Fibroblast of lung (primary cell): ENCODE data around the gene IP6K2.

ENCODE experiments used
- CTCF ChIP-seq, 2 donors: IDR thresholded peaks in 1 of 2; conservative IDR thresholded peaks in 1 of 2; 1 replicate in 1 of 2; 2 replicates in 1 of 2; pipeline ENCODE4 v1.5.1; 2011 to 2012; ENCODE audit warnings: low read length in 2 of 2, control low read depth in 1 of 2, inconsistent platforms in 1 of 2, low read depth in 1 of 2, mild to moderate bottlenecking in 1 of 2
- EZH2 ChIP-seq: IDR thresholded peaks from 2 replicates; pipeline ENCODE4 v1.5.1; 2012; ENCODE audit warnings: low read length, control low read depth, mild to moderate bottlenecking; ENCODE audit errors: missing control alignments

GRCh38 chr3:48692551-48692950 lies 24.5 kb downstream of the IP6K2 start:
- TF ChIP-seq CTCF (conservative IDR thresholded peaks at IDR 0.05 in 1 of 2, IDR thresholded peaks at IDR 0.05 in 1 of 2; ENCODE audit: low read depth in 1 of 2, low read length in 2 of 2) (no peak), EZH2 (no peak)
